A549 (cell line): Measurements from ENCODE around the gene INO80C. TPM values are rescaled to one million over a fixed set of nuclear protein-coding genes. Genes with fewer than 3 reads are reported as not detected.

Experiments
- ATAC-seq, 2 experiments: fragments of 200-7000 bp in 1 of 2; fragments of >200 bp in 1 of 2; cut with Nextera tagmentation in 1 of 2; cut with Tn5 transposase in 1 of 2; 3 replicates each; pipeline versions ENCODE4 v1.8.0 to v1.9.1; 2018 to 2020; ENCODE audit warnings: mild to moderate bottlenecking in 1 of 2, moderate library complexity in 1 of 2
- CTCF ChIA-PET: fragments of 300-600 bp; sonication (Branson Sonifier 250); formaldehyde crosslinking; extraction: SDS; loops from one replicate; lab custom pipeline; 2021; ENCODE audit warnings: antibody characterized with exemption, inconsistent platforms; lab: Yijun Ruan, JAX
- POLR2A ChIA-PET: fragments of 350-600 bp; formaldehyde crosslinking; extraction: SDS; loops from one replicate; lab custom pipeline; 2021; ENCODE audit warnings: antibody characterized with exemption, inconsistent platforms; lab: Yijun Ruan, JAX
- DNase-seq, 2 experiments: peaks; one replicate each; pipeline versions ENCODE4 v3.0.0 to v3.0.0-alpha.2; 2011 to 2016; ENCODE audit warnings: low read depth in 1 of 2, low spot score in 1 of 2
- FAIRE-seq: peaks from 2 replicates; lab custom pipeline; 2011; peaks lifted over from hg19 to GRCh38; lab: Jason Lieb, UNC
- H3K27ac ChIP-seq, 2 experiments: fragments of >200 bp; sonication (Bioruptor Twin); formaldehyde crosslinking; 3 replicates each; pipeline ENCODE4 v1.5.1; 2016 to 2017
- H3K4me1 ChIP-seq: fragments of >200 bp; sonication (Bioruptor Twin); formaldehyde crosslinking; 3 replicates; pipeline ENCODE4 v1.6.1; 2016
- H3K4me2 ChIP-seq: fragments of >200 bp; sonication (Bioruptor Twin); formaldehyde crosslinking; 3 replicates; pipeline ENCODE4 v1.6.1; 2016
- H3K4me3 ChIP-seq: fragments of >200 bp; sonication (Bioruptor Twin); formaldehyde crosslinking; 3 replicates; pipeline ENCODE4 v1.5.1; 2016
- H3K9me3 ChIP-seq: fragments of >200 bp; sonication (Bioruptor Twin); formaldehyde crosslinking; 3 replicates; pipeline ENCODE4 v1.6.1; 2016
- BHLHE40 ChIP-seq: IDR thresholded peaks from 2 replicates; pipeline ENCODE4 v1.6.1; 2012; ENCODE audit warnings: low read depth, low read length, inconsistent platforms
- CBX2 ChIP-seq: fragments of 200-600 bp; sonication (generic); IDR thresholded peaks from 2 replicates; pipeline ENCODE4 v1.6.1; 2016; ENCODE audit warnings: low read depth, mild to moderate bottlenecking, borderline replicate concordance
- EHMT2 ChIP-seq: fragments of 200-600 bp; sonication (generic); IDR thresholded peaks from 2 replicates; pipeline ENCODE4 v1.6.1; 2016; ENCODE audit warnings: antibody characterized with exemption, low read depth, mild to moderate bottlenecking, moderate library complexity
- EP300 ChIP-seq, 2 experiments: fragments of >200 bp; sonication (Bioruptor Twin); formaldehyde crosslinking; IDR thresholded peaks; 2 replicates in 1 of 2; 3 replicates in 1 of 2; pipeline ENCODE4 v1.6.1; 2016 to 2017
- ESRRA ChIP-seq: fragments of 150-350 bp; IDR thresholded peaks from 2 replicates; pipeline ENCODE4 v1.6.1; 2014; ENCODE audit warnings: mild to moderate bottlenecking, low read length, borderline replicate concordance
- FOSL2 ChIP-seq, 2 experiments: fragments of 450-650 bp in 1 of 2; fragments of >200 bp in 1 of 2; sonication (Bioruptor Twin) in 1 of 2; formaldehyde crosslinking; IDR thresholded peaks; 2 replicates each; pipeline versions ENCODE4 v1.5.0 to v1.6.1; 2016 to 2020; ENCODE audit warnings: mild to moderate bottlenecking in 1 of 2, moderate library complexity in 1 of 2
- GATA3 ChIP-seq: IDR thresholded peaks from 2 replicates; pipeline ENCODE4 v1.6.1; 2012; ENCODE audit warnings: borderline replicate concordance
- HOXB13 ChIP-seq: fragments of 250-450 bp; sonication (Bioruptor Pico); IDR thresholded peaks from 2 replicates; pipeline ENCODE4 v1.5.0; 2020; ENCODE audit warnings: low read depth, mild to moderate bottlenecking, moderate library complexity
- JUNB ChIP-seq: fragments of >200 bp; sonication (Bioruptor Twin); formaldehyde crosslinking; IDR thresholded peaks from 2 replicates; pipeline ENCODE4 v1.6.1; 2016
- KDM1A ChIP-seq: fragments of 200-600 bp; sonication (generic); IDR thresholded peaks from 2 replicates; pipeline ENCODE4 v1.6.1; 2016; ENCODE audit warnings: low read depth, mild to moderate bottlenecking
- MYC ChIP-seq: IDR thresholded peaks from 2 replicates; pipeline ENCODE4 v1.6.1; 2012; ENCODE audit warnings: mild to moderate bottlenecking, inconsistent platforms, low read length, improper control_type of control experiment, borderline replicate concordance
- NR3C1 ChIP-seq: fragments of >200 bp; sonication (Bioruptor Twin); formaldehyde crosslinking; IDR thresholded peaks from 3 replicates; pipeline ENCODE4 v1.6.1; 2017
- RCOR1 ChIP-seq: fragments of 150-350 bp; IDR thresholded peaks from 2 replicates; pipeline ENCODE4 v1.6.1; 2014; ENCODE audit warnings: antibody characterized with exemption, low read length, low read depth
- RFX5 ChIP-seq: fragments of 450-650 bp; IDR thresholded peaks from 2 replicates; pipeline ENCODE4 v1.7.1; 2014; ENCODE audit warnings: antibody characterized with exemption, mild to moderate bottlenecking, moderate library complexity
- RNF2 ChIP-seq: fragments of 200-600 bp; sonication (generic); IDR thresholded peaks from 2 replicates; pipeline ENCODE4 v1.6.1; 2016; ENCODE audit warnings: low read depth, mild to moderate bottlenecking, antibody characterized with exemption, moderate library complexity, borderline replicate concordance
- TFCP2L1 ChIP-seq: fragments of 250-450 bp; sonication (Bioruptor Pico); IDR thresholded peaks from 2 replicates; pipeline ENCODE4 v1.5.0; 2021; ENCODE audit warnings: mild to moderate bottlenecking
- TP53 ChIP-seq: fragments of 250-450 bp; sonication (Bioruptor Pico); IDR thresholded peaks from 2 replicates; pipeline ENCODE4 v1.5.0; 2021; ENCODE audit warnings: mild to moderate bottlenecking, moderate library complexity
- WGBS: methylation state at CpG from one replicate; pipeline ENCODE4 v1.1.6; 2017; ENCODE audit errors: missing lambda C conversion rate; 5-methylcytosine and 5-hydroxymethylcytosine counted together
- polyA plus RNA-seq, 4 experiments: library from polyadenylated mRNA; depleted of rRNA in 3 of 4; stranded (reverse); fragments of >200 nt; fragmentation: RNase III in 1 of 4; extraction: RNeasy Plus Mini Kit Qiagen cat#74134 plus additional on column Dnase treatment in 1 of 4; gene quantifications; 2 replicates in 3 of 4; 3 replicates in 1 of 4; pipeline ENCODE4 v1.2.3, GENCODE V29; 2011 to 2017
- TF ChIP-seq, protein P1 (sequence below): fragments of >200 bp; sonication (Bioruptor Twin); formaldehyde crosslinking; IDR thresholded peaks from 3 replicates; pipeline ENCODE4 v1.6.1; 2016
- TF ChIP-seq, protein P2 (sequence below): fragments of 150-350 bp; IDR thresholded peaks from 2 replicates; pipeline ENCODE4 v1.6.1; 2014; ENCODE audit warnings: low read depth, mild to moderate bottlenecking, low read length

The INO80C gene
- polyA plus RNA-seq, 2 of the 4 experiments (the other 2 are of a cell fraction): 22.1 to 33.3 TPM

DNA sequence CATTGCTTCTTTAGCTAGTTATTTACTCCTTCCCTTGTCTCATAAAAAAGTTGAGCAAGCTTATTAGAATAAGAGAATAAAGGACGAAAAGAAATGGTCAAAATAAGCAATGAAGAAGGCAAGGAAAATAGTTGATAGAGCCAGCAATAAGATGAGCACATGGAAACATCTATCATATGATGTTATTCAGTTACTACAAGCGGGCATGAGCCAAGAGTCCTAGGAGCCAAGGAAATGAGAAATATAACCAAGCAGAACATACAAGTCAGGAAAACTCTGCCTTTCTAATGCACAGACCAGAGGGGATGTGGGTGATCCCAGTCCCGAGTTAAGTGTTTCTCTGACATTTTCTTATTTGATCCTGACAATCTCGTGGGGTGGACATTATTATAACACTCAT, 33.9 kb downstream of the INO80C start:
- Histone ChIP-seq H3K27ac (peak overlapping the region in 1 of 2 experiments; percentile 73; a peak in 3 of 6 replicates), H3K4me2 (no peak overlapping the region), H3K4me1 (peaks cover 60% of the 10 kb centered on the region), H3K4me3 (no peak overlapping the region), H3K9me3 (no peaks in the 10 kb centered on the region)
- DNase-seq (no peak), FAIRE-seq (no peak), ATAC-seq (no peak)
- ChIA-PET CTCF (no interaction called here), POLR2A (no interaction called here)
- TF ChIP-seq HOXB13 (CRISPR knock-in tag) (no peak), TFCP2L1 (CRISPR knock-in tag) (no peak), RFX5 (no peak), EP300 (IDR thresholded peaks at IDR 0.05) (no peak), BHLHE40 (no peak)
- TF ChIP-seq, protein P1, sequence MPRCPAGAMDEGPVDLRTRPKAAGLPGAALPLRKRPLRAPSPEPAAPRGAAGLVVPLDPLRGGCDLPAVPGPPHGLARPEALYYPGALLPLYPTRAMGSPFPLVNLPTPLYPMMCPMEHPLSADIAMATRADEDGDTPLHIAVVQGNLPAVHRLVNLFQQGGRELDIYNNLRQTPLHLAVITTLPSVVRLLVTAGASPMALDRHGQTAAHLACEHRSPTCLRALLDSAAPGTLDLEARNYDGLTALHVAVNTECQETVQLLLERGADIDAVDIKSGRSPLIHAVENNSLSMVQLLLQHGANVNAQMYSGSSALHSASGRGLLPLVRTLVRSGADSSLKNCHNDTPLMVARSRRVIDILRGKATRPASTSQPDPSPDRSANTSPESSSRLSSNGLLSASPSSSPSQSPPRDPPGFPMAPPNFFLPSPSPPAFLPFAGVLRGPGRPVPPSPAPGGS: no peak
- TF ChIP-seq, protein P2, sequence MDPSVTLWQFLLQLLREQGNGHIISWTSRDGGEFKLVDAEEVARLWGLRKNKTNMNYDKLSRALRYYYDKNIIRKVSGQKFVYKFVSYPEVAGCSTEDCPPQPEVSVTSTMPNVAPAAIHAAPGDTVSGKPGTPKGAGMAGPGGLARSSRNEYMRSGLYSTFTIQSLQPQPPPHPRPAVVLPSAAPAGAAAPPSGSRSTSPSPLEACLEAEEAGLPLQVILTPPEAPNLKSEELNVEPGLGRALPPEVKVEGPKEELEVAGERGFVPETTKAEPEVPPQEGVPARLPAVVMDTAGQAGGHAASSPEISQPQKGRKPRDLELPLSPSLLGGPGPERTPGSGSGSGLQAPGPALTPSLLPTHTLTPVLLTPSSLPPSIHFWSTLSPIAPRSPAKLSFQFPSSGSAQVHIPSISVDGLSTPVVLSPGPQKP: no peak
- 85% methylated on average over 4 of the region's 4 CpGs for WGBS

- POLR2A ChIA-PET: no interaction called here
- Histone ChIP-seq H3K4me3 (no peak overlapping the region), H3K4me2 (peak overlapping the region; percentile 36; the same call in 1 of the 3 replicates), H3K27ac (peak overlapping the region; percentile 29 to 73; a peak in 4 of 6 replicates), H3K4me1 (peaks cover 67% of the 10 kb centered on the region), H3K9me3 (no peaks in the 10 kb centered on the region)
- ATAC-seq (no peak), FAIRE-seq (no peak), DNase-seq (no peak)
- 80% methylated on average over 5 of the region's 5 CpGs for WGBS
- TF ChIP-seq CBX2 (no peak), ESRRA (no peak), EHMT2 (no peak), RNF2 (no peak), EP300 (IDR thresholded peaks at IDR 0.05) (no peak), KDM1A (no peak), MYC (no peak), TFCP2L1 (CRISPR knock-in tag) (no peak), NR3C1 (no peak), HOXB13 (CRISPR knock-in tag) (no peak), TP53 (CRISPR knock-in tag) (no peak), GATA3 (no peak), RCOR1 (no peak), JUNB (no peak)
- TF ChIP-seq, protein P2: no peak
- TF ChIP-seq, protein P1: no peak
- CTCF ChIA-PET: no interaction called here
These were observed 34.7 kb downstream of the INO80C start for GRCh38 chr18:35463050-35463449.

DNA sequence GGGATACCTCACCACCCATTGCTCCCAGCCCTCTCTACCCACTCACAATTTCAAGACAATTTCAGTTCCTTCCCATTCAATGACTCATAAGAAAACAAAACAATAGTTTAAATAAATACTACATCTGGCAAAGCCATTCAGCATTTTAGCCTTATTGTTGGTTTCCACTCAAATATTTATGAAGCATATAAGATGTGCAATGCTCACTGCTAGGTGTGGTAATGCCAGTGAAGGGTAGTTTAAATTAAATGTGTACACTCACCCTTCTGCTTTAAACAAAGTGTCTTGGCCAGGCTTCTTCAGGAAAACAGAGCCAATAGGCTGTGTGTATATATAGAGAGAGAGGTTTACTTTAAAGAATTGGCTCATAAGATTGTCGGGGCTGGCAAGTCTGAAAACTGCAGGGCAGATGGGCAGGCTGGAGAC, 37.0 kb downstream of the INO80C start:
- no peaks in the 10 kb centered on the region for H3K9me3 ChIP-seq
- ChIA-PET POLR2A (no interaction called here), CTCF (interaction anchor here (1.4 kb wide), 1 partner anchor 48 kb away, joined by 3 read pairs; no protein-coding TSS in a partner anchor)
- TF ChIP-seq FOSL2 (IDR thresholded peaks at IDR 0.05) (no peak), FOSL2 (CRISPR knock-in tag; IDR thresholded peaks at IDR 0.05) (peak; percentile 52), RCOR1 (no peak), JUNB (peak; percentile 49; the same call in 1 of the 2 replicates), KDM1A (no peak)
- TF ChIP-seq, protein P1: no peak
- 5% methylated on average over 1 of the region's 1 CpG for WGBS
- H3K4me2 ChIP-seq: peak overlapping the region; percentile 59
- H3K4me3 ChIP-seq: no peak overlapping the region
- peaks cover 87% of the 10 kb centered on the region for H3K4me1 ChIP-seq
- ATAC-seq: peak in 1 of 2 experiments; percentile 17; a peak in 3 of 6 replicates
- DNase-seq: no peak
- FAIRE-seq: no peak
- peak overlapping the region; percentile 82 to 96 for H3K27ac ChIP-seq
